Hematopoietic multipotent progenitor cell treated with erythropoietin and hydrocortisone succinate and interleukin-3 and kit ligand, for 15 days (in vitro differentiated cells): Measurements from ENCODE around the gene CYP26A1.

Source experiments
- DNase-seq: peaks from one replicate; pipeline ENCODE4 v3.0.0-alpha.2; 2015; ENCODE audit warnings: low spot score

CYP26A1 gene, protein sequence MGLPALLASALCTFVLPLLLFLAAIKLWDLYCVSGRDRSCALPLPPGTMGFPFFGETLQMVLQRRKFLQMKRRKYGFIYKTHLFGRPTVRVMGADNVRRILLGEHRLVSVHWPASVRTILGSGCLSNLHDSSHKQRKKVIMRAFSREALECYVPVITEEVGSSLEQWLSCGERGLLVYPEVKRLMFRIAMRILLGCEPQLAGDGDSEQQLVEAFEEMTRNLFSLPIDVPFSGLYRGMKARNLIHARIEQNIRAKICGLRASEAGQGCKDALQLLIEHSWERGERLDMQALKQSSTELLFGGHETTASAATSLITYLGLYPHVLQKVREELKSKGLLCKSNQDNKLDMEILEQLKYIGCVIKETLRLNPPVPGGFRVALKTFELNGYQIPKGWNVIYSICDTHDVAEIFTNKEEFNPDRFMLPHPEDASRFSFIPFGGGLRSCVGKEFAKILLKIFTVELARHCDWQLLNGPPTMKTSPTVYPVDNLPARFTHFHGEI

DNA sequence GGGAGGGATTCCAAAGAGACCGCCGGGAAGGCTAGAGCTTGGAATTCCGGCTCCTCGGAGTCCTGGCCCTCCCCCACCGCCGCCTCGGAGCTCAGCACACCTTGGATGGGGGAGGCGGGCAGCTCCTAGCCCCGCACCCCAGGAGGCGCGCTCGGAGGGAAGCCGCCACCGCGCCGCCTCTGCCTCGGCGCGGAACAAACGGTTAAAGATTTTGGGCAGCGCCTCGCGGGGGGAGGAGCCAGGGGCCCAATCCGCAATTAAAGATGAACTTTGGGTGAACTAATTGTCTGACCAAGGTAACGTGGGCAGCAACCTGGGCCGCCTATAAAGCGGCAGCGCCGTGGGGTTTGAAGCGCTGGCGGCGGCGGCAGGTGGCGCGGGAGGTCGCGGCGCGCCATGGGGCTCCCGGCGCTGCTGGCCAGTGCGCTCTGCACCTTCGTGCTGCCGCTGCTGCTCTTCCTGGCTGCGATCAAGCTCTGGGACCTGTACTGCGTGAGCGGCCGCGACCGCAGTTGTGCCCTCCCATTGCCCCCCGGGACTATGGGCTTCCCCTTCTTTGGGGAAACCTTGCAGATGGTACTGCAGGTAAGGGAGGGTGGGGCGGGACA lies at the start of gene CYP26A1:
Gene CYP26A1 (plus strand): TSS at position 355 of the 608 bp plus-strand sequence. CDS start 42 bp downstream, at position 397.
- no peak for DNase-seq

DNA sequence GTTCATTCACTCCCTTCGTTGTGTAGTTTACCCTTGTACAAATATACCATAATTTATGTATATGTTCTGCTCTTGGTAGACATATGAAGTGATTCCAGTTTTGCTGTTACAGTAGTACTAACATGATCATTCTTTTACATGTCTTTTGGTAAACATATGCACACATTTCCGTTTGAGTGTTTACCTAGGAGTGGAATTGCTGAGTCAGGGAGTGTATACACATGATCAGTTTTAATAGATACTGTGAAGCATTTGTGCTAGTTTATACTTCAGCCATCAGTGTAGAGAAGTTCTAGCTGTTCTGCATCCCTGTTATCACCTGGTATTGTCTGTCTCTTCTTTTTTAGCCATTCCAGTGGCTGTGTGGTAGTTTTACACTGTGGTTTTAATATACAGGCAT lies 47.6 kb upstream of the CYP26A1 start:
- peak; percentile 30 for DNase-seq

DNA sequence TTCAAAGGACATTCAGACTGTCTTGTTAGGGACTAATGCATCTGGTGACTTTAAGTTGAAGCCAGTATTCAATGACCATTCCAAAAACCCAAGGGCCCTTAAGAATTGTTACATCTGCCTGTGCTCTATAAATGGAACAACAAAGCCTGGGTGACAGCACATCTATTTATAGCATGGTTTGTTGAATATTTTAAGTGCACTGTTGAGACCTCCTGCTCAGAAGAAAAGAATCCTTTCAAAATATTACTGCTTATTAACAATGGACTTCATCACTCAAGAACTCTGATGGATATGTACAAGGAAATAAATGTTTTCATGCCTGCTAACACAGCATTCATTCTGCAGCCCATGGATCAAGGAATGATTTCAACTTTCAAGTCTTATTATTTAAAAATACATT lies 46.2 kb upstream of the CYP26A1 start:
- DNase-seq: no peak

- DNase-seq: peak; percentile 61
Measured at GRCh38 chr10:93028883-93029282, 44.8 kb upstream of the CYP26A1 start.

- no peak for DNase-seq
Measured at GRCh38 chr10:93030409-93030808, 43.3 kb upstream of the CYP26A1 start.

DNA sequence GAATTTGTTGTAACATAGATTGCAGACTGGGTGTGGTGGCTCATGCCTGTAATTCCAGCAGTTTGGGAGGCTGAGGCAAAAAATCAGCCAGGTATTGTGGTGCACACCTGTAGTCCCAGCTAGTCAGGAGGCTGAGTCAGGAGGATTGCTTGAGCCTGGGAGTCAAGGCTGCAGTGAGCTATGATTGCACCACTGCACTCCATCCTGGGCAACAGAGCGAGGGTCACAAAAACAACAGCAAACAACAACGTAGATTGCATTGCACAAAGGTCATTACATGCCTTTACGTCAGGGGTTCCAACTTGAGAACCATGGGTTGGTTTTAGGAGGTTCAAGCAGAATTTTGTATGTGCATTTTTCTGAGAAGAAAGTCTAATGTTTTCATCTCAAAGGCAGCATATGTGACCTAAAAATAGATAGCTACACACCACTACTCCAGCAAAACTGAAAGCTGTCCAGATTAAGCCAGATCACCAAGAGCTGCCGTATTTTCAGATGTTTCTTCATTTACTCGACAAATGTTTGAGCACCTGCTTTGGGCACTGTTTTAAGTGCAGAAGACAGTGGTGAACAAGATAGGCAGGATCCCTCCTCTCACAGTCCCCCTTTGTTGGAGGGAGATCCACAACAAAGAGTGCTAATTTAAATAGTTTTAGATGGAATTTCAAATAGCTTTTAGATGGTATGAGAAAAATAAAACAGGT lies 41.4 kb upstream of the CYP26A1 start:
- DNase-seq: no peak

- DNase-seq: no peak
Measured at GRCh38 chr10:93032809-93033137, 40.9 kb upstream of the CYP26A1 start.

- DNase-seq: no peak
Measured at GRCh38 chr10:93034426-93034825, 39.3 kb upstream of the CYP26A1 start.

DNA sequence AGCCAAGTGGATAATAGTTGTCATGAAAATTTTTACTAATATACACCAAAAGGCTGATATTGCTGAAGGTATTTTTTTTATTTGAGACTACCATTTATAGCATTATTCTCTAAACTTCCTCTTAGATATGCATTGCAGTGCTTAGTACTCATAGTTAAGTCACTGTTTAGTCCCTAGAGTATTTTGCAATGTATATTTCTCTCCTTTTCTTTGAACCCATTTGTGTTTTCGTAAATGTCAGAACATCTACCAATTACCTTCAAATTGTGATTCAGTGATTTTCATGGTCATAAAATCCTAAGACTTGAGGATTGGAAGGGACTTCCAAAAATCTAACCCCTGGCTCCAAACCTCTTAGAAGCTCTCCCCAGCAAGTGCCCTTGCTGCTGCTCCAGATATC lies 34.6 kb upstream of the CYP26A1 start:
- DNase-seq: no peak

DNA sequence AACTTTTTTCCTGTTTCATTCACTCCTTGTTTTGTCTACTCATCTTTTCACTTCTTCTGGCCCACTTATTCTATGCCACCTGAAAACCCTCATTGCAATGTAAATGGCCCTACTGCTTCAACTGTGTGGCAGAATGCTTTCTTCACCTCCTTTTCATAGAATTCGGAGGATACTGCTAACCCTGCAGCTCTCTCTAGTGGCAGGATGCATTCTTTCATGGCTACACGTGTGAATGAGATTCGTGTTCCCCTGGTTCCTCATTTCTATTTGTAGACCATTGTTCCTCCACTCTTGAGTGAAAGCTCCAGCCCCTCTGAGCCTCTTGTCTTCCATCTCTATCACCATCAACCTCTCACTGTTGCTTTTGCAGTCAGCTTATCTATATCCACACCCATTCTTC lies 34.0 kb upstream of the CYP26A1 start:
- DNase-seq: peak; percentile 74

- DNase-seq: no peak
Measured at GRCh38 chr10:93054486-93054885, 19.2 kb upstream of the CYP26A1 start.

GRCh38 chr10:93058139-93058538 lies 15.6 kb upstream of the CYP26A1 start:
- no peak for DNase-seq

GRCh38 chr10:93059975-93060886 lies 13.5 kb upstream of the CYP26A1 start, which contains the start of gene CYP26C1:
CYP26C1 (plus strand) TSS chr10:93060798; CDS start chr10:93061264, 466 bp downstream.
- DNase-seq: no peak

- no peak for DNase-seq
Measured at GRCh38 chr10:93060887-93061593, 12.7 kb upstream of the CYP26A1 start.

GRCh38 chr10:93061594-93062513 lies 11.8 kb upstream of the CYP26A1 start:
- DNase-seq: no peak

DNA sequence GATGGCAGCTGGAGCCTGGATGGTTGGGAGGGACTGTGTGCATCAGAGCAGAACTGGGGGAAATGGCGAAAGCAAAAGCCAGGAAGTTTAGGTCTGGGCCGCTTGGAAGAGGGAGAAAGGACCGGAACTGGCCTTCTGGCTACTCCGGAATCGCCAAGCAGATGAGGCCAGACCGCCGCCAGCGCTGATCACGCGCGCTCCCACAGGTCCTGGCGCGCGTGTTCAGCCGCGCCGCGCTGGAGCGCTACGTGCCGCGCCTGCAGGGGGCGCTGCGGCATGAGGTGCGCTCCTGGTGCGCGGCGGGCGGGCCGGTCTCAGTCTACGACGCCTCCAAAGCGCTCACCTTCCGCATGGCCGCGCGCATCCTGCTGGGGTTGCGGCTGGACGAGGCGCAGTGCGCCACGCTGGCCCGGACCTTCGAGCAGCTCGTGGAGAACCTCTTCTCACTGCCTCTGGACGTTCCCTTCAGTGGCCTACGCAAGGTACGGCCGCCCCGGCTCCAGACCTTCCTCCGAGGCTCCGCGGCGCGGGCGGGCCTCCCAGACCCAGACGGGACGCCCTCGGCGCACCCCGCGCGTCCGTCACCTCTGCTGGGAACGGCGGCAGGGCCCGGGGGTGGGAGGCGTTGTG lies 11.1 kb upstream of the CYP26A1 start:
- DNase-seq: peak; percentile 59

GRCh38 chr10:93063144-93063976 lies 10.3 kb upstream of the CYP26A1 start:
- no peak for DNase-seq

- DNase-seq: no peak
Measured at GRCh38 chr10:93063977-93064660, 9.6 kb upstream of the CYP26A1 start.
